ENCODE measurements around the gene PARD6B.

DNA sequence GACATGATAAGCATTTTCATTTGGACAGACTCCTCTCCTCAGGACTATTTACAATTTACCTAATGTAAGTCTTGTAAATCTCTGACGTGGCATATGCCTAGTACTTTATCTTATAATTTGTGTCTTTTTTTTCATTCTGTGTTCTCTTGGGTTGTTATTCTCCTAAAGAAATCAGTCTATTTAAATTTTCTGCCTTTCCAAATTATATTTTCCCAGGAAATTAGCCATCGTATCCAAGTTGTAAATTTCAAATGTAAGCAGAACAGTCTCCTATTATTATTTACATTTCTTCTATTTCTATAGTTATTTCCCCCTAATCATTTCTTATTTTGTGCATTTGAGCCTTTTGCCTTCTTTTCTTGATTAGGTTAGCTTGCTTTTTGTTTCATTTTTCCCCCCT is 46.0 kb downstream of the PARD6B start:
- TF ChIP-seq, protein P1, sequence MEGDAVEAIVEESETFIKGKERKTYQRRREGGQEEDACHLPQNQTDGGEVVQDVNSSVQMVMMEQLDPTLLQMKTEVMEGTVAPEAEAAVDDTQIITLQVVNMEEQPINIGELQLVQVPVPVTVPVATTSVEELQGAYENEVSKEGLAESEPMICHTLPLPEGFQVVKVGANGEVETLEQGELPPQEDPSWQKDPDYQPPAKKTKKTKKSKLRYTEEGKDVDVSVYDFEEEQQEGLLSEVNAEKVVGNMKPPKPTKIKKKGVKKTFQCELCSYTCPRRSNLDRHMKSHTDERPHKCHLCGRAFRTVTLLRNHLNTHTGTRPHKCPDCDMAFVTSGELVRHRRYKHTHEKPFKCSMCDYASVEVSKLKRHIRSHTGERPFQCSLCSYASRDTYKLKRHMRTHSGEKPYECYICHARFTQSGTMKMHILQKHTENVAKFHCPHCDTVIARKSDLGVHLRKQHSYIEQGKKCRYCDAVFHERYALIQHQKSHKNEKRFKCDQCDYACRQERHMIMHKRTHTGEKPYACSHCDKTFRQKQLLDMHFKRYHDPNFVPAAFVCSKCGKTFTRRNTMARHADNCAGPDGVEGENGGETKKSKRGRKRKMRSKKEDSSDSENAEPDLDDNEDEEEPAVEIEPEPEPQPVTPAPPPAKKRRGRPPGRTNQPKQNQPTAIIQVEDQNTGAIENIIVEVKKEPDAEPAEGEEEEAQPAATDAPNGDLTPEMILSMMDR (IDR thresholded peaks at IDR 0.05), result no peak
- TF ChIP-seq EZH2 (IDR thresholded peaks at IDR 0.05; ENCODE audit: borderline replicate concordance, insufficient read depth, low read depth, low read length, poor library complexity, severe bottlenecking), result no peak
